Progenitor cell of endocrine pancreas (in vitro differentiated cells): ENCODE results near the gene EVPL. TPM values are rescaled to one million over a fixed set of nuclear protein-coding genes. Genes with fewer than 3 reads are reported as not detected.

Experiments used
- DNase-seq: peaks from one replicate; pipeline ENCODE4 v3.0.0; 2021; ENCODE audit warnings: low spot score; ENCODE audit not compliant: unreplicated experiment
- H3K27ac Mint-ChIP-seq: 2 replicates; pipeline ENCODE4 v1.8.0; 2021; ENCODE audit warnings: mild to moderate bottlenecking, moderate library complexity, mixed read lengths
- H3K27me3 Mint-ChIP-seq: 2 replicates; pipeline ENCODE4 v1.8.0; 2021; ENCODE audit warnings: mixed read lengths
- H3K36me3 Mint-ChIP-seq: 2 replicates; pipeline ENCODE4 v1.8.0; 2022; ENCODE audit warnings: mixed read lengths; ENCODE audit not compliant: insufficient read depth
- H3K4me1 Mint-ChIP-seq: 2 replicates; pipeline ENCODE4 v1.8.0; 2021; ENCODE audit warnings: low read depth, mixed read lengths
- H3K4me3 Mint-ChIP-seq: 2 replicates; pipeline ENCODE4 v1.8.0; 2021; ENCODE audit warnings: low read depth, mild to moderate bottlenecking, moderate library complexity, mixed read lengths
- H3K9me3 Mint-ChIP-seq: 2 replicates; pipeline ENCODE4 v1.8.0; 2021; ENCODE audit warnings: low read depth, mixed read lengths
- total RNA-seq: library from RNA; stranded (reverse); gene quantifications from 2 replicates; pipeline ENCODE4 v1.2.1, GENCODE V29; 2021
- TF ChIP-seq, protein P1 (sequence below): fragments of 200-600 bp; sonication (generic); IDR thresholded peaks from one replicate; pipeline ENCODE4 v1.5.0; 2021; ENCODE audit warnings: antibody characterized with exemption, mild to moderate bottlenecking; ENCODE audit not compliant: unreplicated experiment

Gene EVPL
- total RNA-seq, 1 donor from 2014 or later = 0.05 TPM

DNA sequence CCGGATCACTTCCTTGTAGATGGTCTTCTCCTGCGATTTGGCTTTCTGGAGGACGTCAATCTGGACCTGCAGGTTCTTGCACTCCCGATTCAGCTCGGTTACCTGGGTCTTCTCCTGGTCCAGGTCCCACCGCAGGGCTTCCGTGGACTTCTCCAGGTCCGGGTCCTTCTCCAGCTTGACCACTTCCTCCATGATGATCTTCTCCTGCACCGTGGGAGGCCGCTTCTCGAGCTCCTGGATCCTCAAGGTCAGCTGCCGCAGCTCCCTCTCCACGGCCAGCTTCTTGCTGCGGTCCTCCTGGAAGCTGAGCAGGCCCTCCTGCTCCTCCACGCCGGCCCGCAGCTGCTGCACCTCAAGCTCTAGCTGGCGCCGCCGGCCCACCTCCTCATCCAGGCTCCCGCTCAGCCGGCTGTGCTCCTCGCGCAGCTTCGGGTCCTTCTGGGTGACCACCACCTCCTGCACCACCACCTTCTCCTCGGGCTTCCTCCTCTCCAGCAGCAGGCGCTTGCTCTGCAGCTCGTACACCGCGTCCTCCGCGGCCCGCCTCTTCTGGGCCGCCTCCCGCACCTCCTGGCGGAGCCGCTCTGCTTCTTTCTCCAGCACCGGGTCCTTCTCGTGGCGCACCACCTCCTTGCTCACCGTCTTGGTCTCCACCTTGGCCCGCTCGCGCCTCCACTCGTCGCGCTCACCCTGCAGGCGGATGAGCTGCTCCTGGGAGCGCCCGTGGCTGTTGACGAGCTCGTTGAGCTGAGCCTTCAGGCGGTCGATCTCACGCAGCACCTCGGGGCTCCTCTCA is 18.3 kb downstream of the EVPL start:
- Mint-ChIP-seq H3K27ac (no peak overlapping the region), H3K27me3 (no peaks in the 10 kb centered on the region), H3K9me3 (no peaks in the 10 kb centered on the region), H3K36me3 (peaks cover 5% of the 10 kb centered on the region), H3K4me3 (no peak overlapping the region), H3K4me1 (no peaks in the 10 kb centered on the region)
- TF ChIP-seq, protein P1, sequence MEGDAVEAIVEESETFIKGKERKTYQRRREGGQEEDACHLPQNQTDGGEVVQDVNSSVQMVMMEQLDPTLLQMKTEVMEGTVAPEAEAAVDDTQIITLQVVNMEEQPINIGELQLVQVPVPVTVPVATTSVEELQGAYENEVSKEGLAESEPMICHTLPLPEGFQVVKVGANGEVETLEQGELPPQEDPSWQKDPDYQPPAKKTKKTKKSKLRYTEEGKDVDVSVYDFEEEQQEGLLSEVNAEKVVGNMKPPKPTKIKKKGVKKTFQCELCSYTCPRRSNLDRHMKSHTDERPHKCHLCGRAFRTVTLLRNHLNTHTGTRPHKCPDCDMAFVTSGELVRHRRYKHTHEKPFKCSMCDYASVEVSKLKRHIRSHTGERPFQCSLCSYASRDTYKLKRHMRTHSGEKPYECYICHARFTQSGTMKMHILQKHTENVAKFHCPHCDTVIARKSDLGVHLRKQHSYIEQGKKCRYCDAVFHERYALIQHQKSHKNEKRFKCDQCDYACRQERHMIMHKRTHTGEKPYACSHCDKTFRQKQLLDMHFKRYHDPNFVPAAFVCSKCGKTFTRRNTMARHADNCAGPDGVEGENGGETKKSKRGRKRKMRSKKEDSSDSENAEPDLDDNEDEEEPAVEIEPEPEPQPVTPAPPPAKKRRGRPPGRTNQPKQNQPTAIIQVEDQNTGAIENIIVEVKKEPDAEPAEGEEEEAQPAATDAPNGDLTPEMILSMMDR = no peak
- DNase-seq = no peak

DNA sequence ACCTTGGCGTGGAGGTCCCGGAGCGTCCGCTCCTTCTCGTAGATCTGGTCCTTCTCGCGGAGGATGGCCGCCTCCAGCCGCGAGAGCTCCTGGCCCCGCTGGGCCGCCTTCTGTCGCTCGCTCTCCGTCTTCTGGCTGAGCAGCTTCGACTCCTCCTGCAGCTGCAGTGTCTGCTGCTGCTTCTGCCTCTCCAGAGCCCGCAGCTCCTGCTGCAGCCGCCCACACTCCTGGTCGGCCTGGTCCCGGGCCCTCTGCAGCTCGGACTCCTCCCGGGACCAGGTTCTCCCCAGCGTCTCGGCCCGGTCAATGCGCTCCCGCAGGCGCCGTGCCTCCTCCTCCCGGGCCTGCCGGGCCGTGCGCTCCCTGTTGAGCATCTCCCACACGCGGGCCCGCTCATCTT is 18.9 kb downstream of the EVPL start:
- DNase-seq = no peak
- no peak overlapping the region for H3K27ac Mint-ChIP-seq

DNA sequence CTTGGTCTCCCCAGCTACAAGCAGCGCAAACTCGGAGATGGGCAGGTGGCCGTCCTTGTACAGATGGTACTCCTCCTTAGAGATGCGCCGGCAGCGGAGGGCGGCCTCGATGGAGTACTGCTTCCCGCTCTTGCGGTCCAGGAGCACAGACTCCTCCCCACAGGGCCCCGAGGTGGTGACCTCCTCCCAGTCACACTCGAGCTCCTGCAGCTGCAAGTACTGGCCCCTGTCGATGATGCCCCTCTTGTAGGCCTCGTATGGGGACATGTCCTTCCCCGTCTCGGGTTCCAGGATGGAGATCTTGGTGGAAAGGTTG is 19.3 kb downstream of the EVPL start:
- H3K4me1 Mint-ChIP-seq = peaks cover 3% of the 10 kb centered on the region
- no peak overlapping the region for H3K4me3 Mint-ChIP-seq
- DNase-seq = no peak
- no peaks in the 10 kb centered on the region for H3K9me3 Mint-ChIP-seq
- H3K27me3 Mint-ChIP-seq = no peaks in the 10 kb centered on the region
- H3K27ac Mint-ChIP-seq = no peak overlapping the region
- TF ChIP-seq, protein P1 = no peak
- H3K36me3 Mint-ChIP-seq = peaks cover 9% of the 10 kb centered on the region

More for the DNA sequence above, 18.9 kb downstream of the EVPL start:
- Mint-ChIP-seq H3K27me3 (no peaks in the 10 kb centered on the region), H3K4me1 (peaks cover 3% of the 10 kb centered on the region), H3K4me3 (no peak overlapping the region), H3K36me3 (peaks cover 8% of the 10 kb centered on the region), H3K9me3 (no peaks in the 10 kb centered on the region)
- TF ChIP-seq, protein P1 = no peak

DNA sequence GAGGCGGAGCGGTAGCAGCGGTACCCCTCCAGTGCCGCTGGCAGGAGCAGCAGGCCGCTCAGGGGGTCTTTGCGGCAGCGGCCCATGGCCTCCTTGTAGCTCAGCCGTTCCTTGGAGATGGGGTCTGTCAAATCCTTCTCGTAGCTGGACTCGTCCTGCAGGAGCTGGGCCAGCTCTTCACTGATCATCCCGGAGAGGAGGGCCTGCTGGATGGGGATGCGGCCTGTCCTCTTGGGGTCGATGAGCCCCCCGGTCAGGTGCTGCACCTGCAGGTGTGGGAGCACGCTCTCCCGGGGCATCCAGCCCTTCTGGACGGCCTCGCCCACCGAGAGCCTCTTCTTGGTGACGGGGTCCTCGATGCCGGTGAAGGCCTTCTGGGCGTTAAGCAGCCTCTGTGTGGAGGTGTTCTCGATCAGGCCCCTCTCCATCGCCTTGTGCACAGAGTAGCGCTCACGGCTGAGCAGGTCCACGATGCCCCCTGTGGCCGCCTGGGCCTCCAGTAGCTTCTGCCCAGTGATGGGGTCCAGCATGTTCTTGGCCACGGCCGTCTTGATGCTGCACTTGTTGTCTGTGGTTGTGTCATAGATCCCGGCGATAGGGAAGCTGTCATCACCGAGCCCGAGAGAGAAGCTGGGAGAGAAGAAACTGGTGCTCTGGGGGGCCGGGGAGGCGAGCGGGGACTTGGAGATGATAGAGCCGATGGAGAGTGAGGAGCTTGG is 19.8 kb downstream of the EVPL start:
- TF ChIP-seq, protein P1 = no peak
- H3K27ac Mint-ChIP-seq = no peak overlapping the region
- H3K27me3 Mint-ChIP-seq = no peaks in the 10 kb centered on the region
- H3K4me3 Mint-ChIP-seq = no peak overlapping the region
- no peak for DNase-seq
- H3K9me3 Mint-ChIP-seq = no peaks in the 10 kb centered on the region
- H3K4me1 Mint-ChIP-seq = peaks cover 4% of the 10 kb centered on the region
- peaks cover 9% of the 10 kb centered on the region for H3K36me3 Mint-ChIP-seq

DNA sequence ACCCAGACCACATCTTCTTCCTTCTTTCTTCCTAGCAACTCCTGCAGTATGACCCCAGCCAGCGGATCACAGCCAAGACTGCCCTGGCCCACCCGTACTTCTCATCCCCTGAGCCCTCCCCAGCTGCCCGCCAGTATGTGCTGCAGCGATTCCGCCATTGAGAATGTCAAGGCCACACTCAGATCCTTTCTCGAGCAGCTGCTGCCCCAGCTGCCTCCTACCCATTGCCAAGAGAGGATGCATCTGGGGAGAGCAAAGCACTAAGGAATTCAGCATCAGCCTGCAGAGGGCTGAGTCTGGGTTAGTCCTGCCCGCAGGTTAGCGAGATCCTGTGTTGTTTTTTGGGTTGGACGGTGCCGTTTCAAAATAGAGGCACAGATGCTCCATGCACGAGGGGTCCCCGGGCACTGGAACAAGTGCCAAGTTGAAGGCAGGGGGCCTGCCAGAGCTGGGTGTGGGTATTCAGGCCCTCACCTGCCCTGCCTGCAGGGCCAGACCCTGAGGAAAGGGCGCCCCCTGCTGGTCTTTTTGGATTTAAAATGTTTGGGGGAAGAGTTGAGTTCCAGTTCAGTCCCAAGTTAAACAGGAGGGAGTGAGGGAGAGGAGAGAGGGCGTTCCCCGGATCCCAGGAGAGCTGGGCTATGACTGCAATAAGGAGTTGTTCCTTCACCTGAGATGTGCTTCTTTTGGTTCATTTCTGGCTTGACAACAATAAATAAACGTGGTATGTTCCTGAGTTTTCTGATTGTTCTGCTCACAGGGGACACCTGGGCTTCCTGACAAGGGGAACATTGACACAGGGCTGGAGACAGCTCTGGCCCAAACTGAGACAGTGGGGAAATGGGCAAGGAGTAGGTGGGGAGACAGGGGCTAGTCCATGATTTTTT is 21.6 kb downstream of the EVPL start:
- TF ChIP-seq, protein P1 = peak; percentile 79
- Mint-ChIP-seq H3K9me3 (no peaks in the 10 kb centered on the region), H3K4me1 (peaks cover 4% of the 10 kb centered on the region), H3K27me3 (no peaks in the 10 kb centered on the region), H3K4me3 (no peak overlapping the region), H3K36me3 (peaks cover 9% of the 10 kb centered on the region), H3K27ac (peak overlapping the region; percentile 41)
- DNase-seq = peak; percentile 73
